ENCODE data around the gene ALPI. TPM values are rescaled to one million over a fixed set of nuclear protein-coding genes. Genes with fewer than 3 reads are reported as not detected.

Gene ALPI
- total RNA-seq, 1 experiment from 2014 or later = 0.10 TPM

- peak; percentile 71 for DNase-seq
- Histone ChIP-seq H3K4me3 (ENCODE audit: insufficient read depth, low read depth, low read length) (no peak overlapping the region), H3K36me3 (replicated peaks; ENCODE audit: control insufficient read depth, insufficient read depth, low read length) (no peaks in the 10 kb centered on the region), H3K27me3 (ENCODE audit: control insufficient read depth, insufficient read depth, low read length) (peaks cover 6% of the 10 kb centered on the region)
These were observed 23.6 kb downstream of the ALPI start for GRCh38 chr2:232479341-232480200.

- DNase-seq = peak; percentile 62
- H3K36me3 ChIP-seq (replicated peaks; ENCODE audit: control insufficient read depth, insufficient read depth, low read length) = no peaks in the 10 kb centered on the region
- no peak overlapping the region for H3K4me3 ChIP-seq (ENCODE audit: insufficient read depth, low read depth, low read length)
- H3K27me3 ChIP-seq (ENCODE audit: control insufficient read depth, insufficient read depth, low read length) = peaks cover 15% of the 10 kb centered on the region
These were observed 24.5 kb downstream of the ALPI start for GRCh38 chr2:232480201-232481190.

GRCh38 chr2:232481322-232482140 lies 25.6 kb downstream of the ALPI start:
- Histone ChIP-seq H3K4me3 (ENCODE audit: insufficient read depth, low read depth, low read length) (no peak overlapping the region), H3K27me3 (ENCODE audit: control insufficient read depth, insufficient read depth, low read length) (peaks cover 25% of the 10 kb centered on the region), H3K36me3 (replicated peaks; ENCODE audit: control insufficient read depth, insufficient read depth, low read length) (no peaks in the 10 kb centered on the region)
- DNase-seq = peak; percentile 46

GRCh38 chr2:232482301-232483238 lies 26.6 kb downstream of the ALPI start:
- peaks cover 35% of the 10 kb centered on the region for H3K27me3 ChIP-seq (ENCODE audit: control insufficient read depth, insufficient read depth, low read length)
- no peak overlapping the region for H3K4me3 ChIP-seq (ENCODE audit: insufficient read depth, low read depth, low read length)
- no peaks in the 10 kb centered on the region for H3K36me3 ChIP-seq (replicated peaks; ENCODE audit: control insufficient read depth, insufficient read depth, low read length)
- DNase-seq = no peak

- H3K27me3 ChIP-seq (ENCODE audit: control insufficient read depth, insufficient read depth, low read length) = peaks cover 41% of the 10 kb centered on the region
These were observed 27.5 kb downstream of the ALPI start for GRCh38 chr2:232483311-232483922.

GRCh38 chr2:232483923-232484627 lies 28.1 kb downstream of the ALPI start:
- no peaks in the 10 kb centered on the region for H3K36me3 ChIP-seq (replicated peaks; ENCODE audit: control insufficient read depth, insufficient read depth, low read length)
- no peak for DNase-seq
- H3K4me3 ChIP-seq (ENCODE audit: insufficient read depth, low read depth, low read length) = no peak overlapping the region
- peaks cover 47% of the 10 kb centered on the region for H3K27me3 ChIP-seq (ENCODE audit: control insufficient read depth, insufficient read depth, low read length)

More at GRCh38 chr2:232483311-232483922, 27.5 kb downstream of the ALPI start:
- Histone ChIP-seq H3K4me3 (ENCODE audit: insufficient read depth, low read depth, low read length) (no peak overlapping the region), H3K36me3 (replicated peaks; ENCODE audit: control insufficient read depth, insufficient read depth, low read length) (no peaks in the 10 kb centered on the region)
- DNase-seq = peak; percentile 43

GRCh38 chr2:232484628-232485347 lies 28.8 kb downstream of the ALPI start:
- no peak for DNase-seq
- Histone ChIP-seq H3K4me3 (ENCODE audit: insufficient read depth, low read depth, low read length) (no peak overlapping the region), H3K36me3 (replicated peaks; ENCODE audit: control insufficient read depth, insufficient read depth, low read length) (no peaks in the 10 kb centered on the region), H3K27me3 (ENCODE audit: control insufficient read depth, insufficient read depth, low read length) (peaks cover 50% of the 10 kb centered on the region)

- H3K4me3 ChIP-seq (ENCODE audit: insufficient read depth, low read depth, low read length) = peak overlapping the region; percentile 39
- no peaks in the 10 kb centered on the region for H3K36me3 ChIP-seq (replicated peaks; ENCODE audit: control insufficient read depth, insufficient read depth, low read length)
- peaks cover 52% of the 10 kb centered on the region for H3K27me3 ChIP-seq (ENCODE audit: control insufficient read depth, insufficient read depth, low read length)
- DNase-seq = no peak
These were observed 29.4 kb downstream of the ALPI start for GRCh38 chr2:232485348-232485756.

GRCh38 chr2:232485757-232486557 lies 30.0 kb downstream of the ALPI start:
- peak; percentile 83 for DNase-seq
- peak overlapping the region; percentile 39 for H3K4me3 ChIP-seq (ENCODE audit: insufficient read depth, low read depth, low read length)
- peaks cover 52% of the 10 kb centered on the region for H3K27me3 ChIP-seq (ENCODE audit: control insufficient read depth, insufficient read depth, low read length)
- H3K36me3 ChIP-seq (replicated peaks; ENCODE audit: control insufficient read depth, insufficient read depth, low read length) = no peaks in the 10 kb centered on the region

GRCh38 chr2:232486558-232487384 lies 30.8 kb downstream of the ALPI start:
- DNase-seq = peak; percentile 75
- no peaks in the 10 kb centered on the region for H3K36me3 ChIP-seq (replicated peaks; ENCODE audit: control insufficient read depth, insufficient read depth, low read length)
- H3K27me3 ChIP-seq (ENCODE audit: control insufficient read depth, insufficient read depth, low read length) = peaks cover 52% of the 10 kb centered on the region
- peak overlapping the region; percentile 39 for H3K4me3 ChIP-seq (ENCODE audit: insufficient read depth, low read depth, low read length)
